GM19193 (cell line): Measurements from ENCODE around the gene RREB1.

ENCODE experiments used
- POLR2A ChIP-seq: IDR thresholded peaks from 4 replicates; pipeline ENCODE4 v1.6.1; 2011; ENCODE audit not compliant: insufficient read depth, insufficient read length; ENCODE audit errors: extremely low read depth

The RREB1 gene

GRCh38 chr6:7261852-7262461 lies 154.2 kb downstream of the RREB1 start:
- no peak for TF ChIP-seq POLR2A

GRCh38 chr6:7262746-7263518 lies 155.2 kb downstream of the RREB1 start:
- no peak for TF ChIP-seq POLR2A

- no peak for TF ChIP-seq POLR2A
These were observed 156.3 kb downstream of the RREB1 start for GRCh38 chr6:7264041-7264440.

GRCh38 chr6:7264686-7265384 lies 157.1 kb downstream of the RREB1 start:
- no peak for TF ChIP-seq POLR2A

- no peak for TF ChIP-seq POLR2A
These were observed 159.3 kb downstream of the RREB1 start for GRCh38 chr6:7267071-7267465.

- TF ChIP-seq POLR2A = no peak
These were observed 159.8 kb downstream of the RREB1 start for GRCh38 chr6:7267466-7268091.

GRCh38 chr6:7268362-7268761 lies 160.6 kb downstream of the RREB1 start:
- no peak for TF ChIP-seq POLR2A

- no peak for TF ChIP-seq POLR2A
These were observed 161.2 kb downstream of the RREB1 start for GRCh38 chr6:7268816-7269555.

- TF ChIP-seq POLR2A = no peak
These were observed 162.1 kb downstream of the RREB1 start for GRCh38 chr6:7269816-7270215.

- no peak for TF ChIP-seq POLR2A
These were observed 162.8 kb downstream of the RREB1 start for GRCh38 chr6:7270320-7271204.

GRCh38 chr6:7271205-7271534 lies 163.4 kb downstream of the RREB1 start:
- no peak for TF ChIP-seq POLR2A

- no peak for TF ChIP-seq POLR2A
These were observed 165.9 kb downstream of the RREB1 start for GRCh38 chr6:7273709-7274108.

- TF ChIP-seq POLR2A = no peak
These were observed 168.4 kb downstream of the RREB1 start for GRCh38 chr6:7276199-7276524.

- no peak for TF ChIP-seq POLR2A
These were observed 174.5 kb downstream of the RREB1 start for GRCh38 chr6:7282097-7282906.

GRCh38 chr6:7283676-7284075 lies 175.9 kb downstream of the RREB1 start:
- no peak for TF ChIP-seq POLR2A
